ENCODE measurements around the gene AKT2.

AKT2 gene

DNA sequence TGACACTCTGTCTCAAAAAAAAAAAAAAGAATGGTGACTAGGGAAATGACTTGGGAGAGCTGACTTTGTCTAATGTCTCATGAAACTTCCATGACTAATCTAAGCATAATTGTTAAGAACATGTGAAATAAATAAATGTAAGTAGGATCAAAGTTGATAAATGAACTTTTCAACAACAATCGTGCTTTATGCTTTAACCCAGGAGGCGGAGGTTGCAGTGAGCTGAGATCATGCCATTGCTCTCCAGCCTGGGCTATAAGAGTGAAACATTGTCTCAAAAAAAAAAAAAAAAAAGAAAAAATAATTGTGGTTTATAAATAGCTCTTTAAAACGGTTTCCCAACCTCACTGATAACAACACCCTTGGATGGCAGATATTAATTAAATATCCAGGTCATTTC lies 12.9 kb upstream of the AKT2 start:
- no peak for DNase-seq

DNA sequence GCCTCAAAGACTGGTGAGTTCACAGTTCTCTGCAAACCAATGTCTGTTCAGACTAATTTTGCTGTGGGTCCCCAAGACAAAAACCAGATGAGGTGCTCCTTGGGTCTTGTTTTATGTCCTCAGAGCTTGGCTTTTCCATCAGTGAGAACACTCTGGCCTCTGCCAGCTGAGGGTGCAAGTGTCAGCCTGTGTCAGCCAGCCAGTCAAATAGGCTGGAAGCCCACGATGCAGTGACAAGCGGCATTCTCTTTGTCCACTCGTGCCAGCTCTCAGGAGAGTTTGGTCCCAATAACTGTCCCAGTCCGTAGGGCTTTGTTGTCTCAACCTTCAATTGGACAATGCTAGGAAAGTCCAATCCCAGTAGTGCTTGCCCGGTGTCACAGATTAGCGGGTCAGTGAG lies 9.4 kb upstream of the AKT2 start:
- no peak for DNase-seq

DNA sequence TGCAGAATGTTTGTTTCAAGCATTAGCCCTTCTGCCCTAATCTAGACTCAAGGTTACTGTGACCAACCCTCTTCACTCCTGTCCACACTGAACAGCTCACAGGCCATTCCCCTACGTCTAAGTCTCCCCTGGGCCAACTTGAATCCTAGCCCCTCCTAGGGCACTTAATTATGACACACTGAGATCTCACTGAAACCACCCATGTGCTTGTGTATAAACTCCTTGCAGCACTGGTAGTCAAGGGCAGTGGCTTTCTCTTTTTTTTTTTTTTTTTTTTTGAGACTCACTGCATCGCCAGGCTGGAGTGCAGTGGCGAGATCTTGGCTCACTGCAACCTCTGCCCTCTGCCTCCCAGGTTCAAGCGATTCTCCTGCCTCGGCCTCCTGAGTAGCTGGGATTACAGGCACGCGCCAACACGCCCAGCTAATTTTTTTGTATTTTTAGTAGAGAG lies 1.9 kb upstream of the AKT2 start:
- no peak for DNase-seq

DNA sequence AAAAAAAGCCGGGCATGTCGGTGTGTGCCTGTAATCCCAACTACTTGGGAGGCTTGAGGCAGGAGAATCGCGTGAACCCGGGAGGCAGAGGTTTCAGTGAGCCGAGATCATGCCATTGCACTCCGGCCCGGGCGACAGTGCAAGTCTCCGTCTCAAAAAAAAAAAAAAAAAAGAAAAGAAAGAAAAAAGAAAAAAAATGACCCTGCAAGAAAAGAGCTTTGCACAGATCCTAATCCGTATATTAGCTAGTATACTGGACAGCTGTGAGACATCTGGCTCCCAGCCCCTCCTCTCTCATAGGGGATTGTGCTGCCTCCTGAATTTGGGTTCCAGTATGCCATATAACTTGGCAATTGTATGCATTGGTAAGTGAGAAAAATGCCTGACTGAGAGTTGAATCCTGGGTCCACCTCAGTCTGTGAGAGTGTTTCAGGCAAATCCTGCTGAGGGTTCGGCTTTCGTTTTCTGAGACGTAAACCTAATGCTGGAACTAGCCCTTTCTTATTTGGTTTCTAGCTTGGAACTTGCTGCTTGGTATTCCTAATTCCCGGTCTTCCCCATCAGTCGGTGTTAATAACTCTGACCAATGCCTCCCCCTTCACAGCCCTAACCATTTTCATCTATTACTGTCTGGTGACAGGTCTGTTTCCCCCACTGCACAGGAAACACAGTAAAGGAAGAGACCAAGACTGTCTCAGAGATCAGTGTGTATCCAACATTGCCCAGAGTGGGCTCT lies 1.3 kb upstream of the AKT2 start:
- DNase-seq, result no peak

DNA sequence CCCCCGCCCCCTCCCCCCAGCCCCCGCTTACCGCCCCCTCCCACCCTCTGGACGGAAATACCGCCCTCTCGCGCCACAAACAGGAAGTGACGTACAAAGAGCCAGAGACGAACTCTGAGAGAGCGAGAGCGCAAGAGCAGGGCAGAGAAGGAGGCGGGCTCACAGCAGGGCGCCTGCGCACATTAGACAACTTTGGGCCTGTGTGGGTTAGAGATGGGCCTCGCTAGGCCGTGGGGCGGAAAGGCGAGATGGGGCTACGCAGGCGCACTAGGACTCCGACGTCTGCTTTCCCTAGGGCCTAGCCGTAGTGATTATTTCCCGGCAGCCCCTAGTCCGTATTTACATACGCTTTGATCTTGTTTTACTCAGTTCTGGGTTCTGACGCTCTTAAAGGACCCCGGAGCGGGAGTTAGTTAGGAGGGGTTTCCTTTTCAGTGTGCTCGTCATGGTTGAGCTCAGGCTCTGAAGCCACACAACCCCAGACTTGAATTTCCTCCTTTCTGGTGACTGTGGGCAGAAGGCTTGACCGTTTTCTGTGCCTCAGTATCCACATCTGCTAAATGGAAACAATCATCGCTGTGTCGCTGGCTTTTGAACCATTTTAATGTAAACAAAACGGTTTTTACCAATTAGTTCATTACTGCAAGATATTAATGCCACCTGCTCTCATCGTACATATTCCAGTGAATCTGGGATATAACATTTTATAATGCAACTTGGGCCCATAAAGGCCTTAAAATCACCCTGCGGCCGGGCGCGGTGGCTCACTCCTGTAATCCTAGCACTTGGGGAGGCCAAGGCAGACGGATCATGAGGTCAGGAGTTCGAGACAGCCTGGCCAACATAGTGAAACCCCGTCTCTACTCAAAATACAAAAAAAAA lies 449 bp upstream of the AKT2 start:
- DNase-seq, result peak; percentile 99

DNA sequence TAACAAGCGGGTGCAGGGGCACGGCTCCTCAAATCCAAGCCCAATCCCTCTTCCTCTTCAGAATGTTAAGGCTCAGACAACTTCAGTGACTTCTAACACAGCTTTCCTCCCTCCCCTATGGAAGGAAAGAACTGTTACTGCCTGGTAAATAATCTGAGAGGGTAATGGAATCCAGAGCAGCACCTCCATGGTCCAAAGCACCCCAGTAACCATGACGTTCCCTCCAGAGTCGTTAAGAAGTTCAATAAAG lies 969 bp downstream of the AKT2 start:
- no peak for DNase-seq

DNA sequence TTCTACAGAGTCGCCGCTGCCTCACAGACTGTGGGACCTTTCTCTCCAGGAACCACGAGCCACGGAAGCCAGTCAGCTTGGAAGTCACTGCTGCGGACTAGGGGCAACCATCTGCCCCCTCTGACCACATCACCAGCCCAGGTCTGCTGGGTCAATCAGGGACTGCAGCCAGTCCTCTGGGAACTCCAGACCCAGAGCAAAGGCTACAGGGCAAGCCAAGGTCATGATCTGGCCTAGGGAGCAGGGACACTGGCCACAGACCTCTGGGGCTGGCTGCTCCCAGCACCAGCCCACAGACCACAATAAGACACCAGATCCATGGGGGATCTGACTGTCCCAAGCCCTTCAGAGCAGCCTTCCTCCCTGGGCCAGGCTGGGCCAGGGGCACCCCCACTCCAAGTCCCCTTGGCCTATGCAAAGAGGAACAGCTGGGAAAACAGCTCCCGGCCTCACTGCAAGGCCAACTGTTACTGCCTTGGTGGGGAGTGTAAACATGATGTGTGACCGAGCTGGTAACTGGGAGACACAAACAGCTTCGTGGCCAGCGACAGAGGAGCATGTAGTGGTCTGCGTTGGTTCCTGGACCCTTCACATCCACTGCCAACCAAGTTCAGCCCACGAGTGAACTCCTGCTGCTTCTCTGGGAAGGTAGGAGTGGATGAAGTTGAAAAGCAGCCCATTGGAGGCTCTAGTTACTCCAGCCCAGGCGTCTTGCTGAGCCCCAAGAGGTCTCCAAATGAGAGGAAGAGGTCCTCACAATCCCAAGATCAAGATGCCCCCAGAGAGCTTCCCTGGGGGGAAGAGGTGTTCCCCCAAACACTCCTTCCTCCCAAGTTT lies 1.5 kb downstream of the AKT2 start:
- DNase-seq, result no peak

DNA sequence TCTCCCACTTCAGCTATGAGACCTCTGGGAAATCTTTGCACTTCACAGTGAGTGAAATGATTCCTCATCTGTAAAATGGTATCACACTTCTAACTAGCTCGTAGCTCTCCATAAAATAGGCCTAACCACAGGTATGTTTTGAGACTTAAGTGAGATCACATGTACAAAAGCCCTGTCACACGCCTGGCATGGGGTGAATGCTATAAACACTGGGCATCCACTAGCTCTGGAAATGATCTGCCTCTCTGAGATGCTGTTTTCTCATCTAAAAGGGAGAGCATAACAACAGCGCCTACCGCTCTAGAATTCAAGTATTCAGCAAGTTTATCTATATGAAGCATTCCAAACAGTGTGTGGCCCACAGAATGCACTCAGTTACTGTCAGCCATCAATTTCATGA lies 2.2 kb downstream of the AKT2 start:
- no peak for DNase-seq

DNA sequence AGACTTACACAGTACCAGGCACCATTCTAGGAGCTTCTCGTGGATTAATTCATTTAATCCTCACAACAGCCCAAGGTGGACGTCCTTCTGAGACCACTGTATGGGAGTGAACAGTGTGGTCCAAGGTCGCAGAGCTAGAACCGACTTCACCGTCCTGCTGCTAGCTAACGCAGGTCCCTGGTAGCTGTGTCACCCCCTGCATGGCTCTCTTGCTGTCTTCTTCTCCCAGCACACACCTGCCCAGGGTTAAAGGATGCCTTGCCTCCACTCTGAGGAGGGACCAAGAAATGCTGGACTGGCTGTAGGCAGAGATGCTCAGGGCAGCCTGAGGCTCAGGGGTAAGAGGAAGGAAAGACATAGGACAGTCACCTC lies 3.0 kb downstream of the AKT2 start:
- DNase-seq, result no peak

DNA sequence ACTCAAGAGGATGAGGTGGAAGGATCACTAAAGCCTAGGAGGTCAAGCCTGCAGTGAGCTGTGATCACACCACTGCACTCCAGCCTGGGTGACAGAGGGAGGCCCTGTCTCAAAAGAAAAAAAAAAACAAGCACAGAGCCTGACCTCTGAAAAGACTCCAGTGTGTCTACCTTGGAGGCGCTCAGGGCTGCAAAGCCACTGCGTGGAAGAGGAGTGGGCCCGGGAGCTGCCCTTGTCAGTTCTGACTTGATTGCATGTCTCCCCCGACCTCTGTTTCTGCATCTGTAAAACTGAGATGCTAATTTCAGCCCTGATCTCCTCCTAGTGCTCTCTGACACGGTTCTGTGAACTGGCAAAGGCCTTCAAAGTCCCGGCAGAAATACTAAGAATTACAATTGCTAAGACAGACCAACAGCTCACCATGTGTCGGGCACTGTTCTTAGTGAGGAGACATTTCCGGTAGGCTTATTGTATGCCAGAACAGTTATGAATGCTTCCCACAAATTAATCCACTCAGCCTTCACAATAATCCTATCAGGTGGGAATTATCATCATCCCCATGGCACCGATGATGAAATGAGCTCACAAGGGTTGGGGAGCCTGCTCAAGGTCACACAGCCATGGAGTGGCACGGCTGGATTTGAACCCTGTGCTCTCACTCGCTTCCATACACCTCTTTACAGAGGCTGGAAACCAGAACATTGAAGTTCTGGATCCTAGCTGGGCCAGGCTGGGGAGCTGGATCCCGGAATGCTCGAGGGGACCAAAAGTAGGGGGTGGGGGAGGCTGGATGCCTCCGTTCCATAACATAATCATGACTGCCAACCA lies 3.5 kb downstream of the AKT2 start:
- no peak for DNase-seq

DNA sequence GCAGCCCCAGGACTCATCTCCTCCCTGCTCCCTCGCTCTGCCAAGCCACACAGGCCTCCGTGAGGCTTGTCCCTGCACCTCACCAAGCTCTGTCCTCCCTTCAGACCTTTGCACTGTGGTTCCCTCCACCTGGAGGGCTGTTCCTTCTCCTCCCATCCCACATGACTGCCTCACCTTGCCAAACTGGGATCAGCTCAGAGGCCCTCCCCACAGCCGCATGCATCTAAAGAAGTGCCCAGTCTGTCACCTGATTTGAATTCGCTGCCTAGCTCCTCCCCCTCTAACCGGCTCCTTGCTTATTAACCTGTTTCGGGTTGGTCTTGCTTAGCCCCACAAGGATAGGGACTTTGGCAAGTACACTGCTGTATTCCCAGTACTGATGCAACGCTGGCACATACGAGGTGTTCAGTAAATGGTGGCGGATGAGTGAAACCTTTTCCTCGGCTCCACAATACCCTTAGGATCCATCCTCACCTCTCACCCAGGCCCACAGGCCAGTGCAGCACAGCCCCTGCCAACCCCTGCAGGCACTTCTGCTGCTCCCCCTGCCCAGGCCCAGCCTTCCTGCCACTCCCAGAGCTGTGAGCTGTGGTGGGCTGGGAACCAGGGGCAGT lies 4.4 kb downstream of the AKT2 start:
- DNase-seq, result no peak

DNA sequence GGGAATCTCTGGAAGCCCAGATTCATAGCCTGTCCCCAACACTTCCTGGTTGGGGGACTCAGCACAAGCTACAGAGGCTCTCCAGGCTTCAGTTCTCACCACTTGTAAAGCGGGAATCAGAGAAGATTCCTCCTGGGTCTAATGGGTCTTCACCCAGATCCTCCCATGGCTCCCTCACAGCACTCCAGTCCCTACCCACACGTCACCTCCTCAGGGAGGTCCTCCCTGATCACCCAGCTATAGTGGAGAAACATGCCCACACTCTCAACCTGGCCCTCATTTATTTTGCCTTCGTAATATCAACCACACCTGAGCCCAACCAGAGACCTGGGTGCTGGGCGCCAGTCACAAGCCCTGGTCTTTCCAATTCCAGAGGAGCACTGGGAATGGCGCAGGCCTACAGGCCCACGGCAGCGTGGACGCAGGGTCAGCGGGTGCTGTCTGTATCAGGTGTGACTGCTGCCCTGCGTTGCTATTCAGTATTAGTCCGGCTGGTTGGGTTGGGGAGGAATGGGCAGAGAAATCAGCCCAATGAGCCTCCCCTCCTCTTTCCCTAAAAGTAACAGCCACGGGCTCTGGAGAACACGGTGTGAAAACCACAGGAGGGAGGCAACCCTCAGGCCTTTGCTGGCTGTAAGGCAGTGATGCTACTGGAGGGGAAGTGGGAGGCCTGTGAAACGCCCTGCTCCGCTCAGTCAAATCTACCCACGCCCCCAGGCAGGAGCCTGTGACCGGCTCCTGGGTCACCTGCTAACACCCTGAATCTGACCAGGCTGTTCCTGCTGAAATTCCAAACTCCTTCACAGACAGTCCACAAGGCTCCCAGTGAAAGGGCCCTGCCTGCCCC lies 5.2 kb downstream of the AKT2 start:
- no peak for DNase-seq

DNA sequence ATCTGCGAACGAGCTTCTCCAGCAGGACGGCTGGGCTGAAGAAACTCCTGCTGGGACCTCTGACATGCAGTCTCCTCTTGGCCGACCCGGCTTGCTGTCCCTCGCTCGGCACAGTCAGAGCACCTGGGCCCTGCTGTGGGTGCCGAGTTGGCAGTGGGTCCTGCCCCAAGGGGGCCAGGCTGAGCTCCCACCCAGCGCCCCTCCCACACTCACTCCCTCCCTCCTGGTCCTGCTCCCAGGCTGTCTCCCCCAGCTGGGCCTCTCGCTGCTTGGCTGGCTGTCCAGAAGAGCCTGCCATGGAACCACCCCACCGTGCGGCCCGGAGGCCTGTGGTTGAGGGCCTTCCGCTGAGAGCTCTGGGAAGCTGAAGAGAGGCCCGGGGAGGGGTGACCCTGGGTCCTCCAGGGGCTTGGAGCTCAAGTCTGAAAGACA lies 6.0 kb downstream of the AKT2 start:
- DNase-seq, result no peak

DNA sequence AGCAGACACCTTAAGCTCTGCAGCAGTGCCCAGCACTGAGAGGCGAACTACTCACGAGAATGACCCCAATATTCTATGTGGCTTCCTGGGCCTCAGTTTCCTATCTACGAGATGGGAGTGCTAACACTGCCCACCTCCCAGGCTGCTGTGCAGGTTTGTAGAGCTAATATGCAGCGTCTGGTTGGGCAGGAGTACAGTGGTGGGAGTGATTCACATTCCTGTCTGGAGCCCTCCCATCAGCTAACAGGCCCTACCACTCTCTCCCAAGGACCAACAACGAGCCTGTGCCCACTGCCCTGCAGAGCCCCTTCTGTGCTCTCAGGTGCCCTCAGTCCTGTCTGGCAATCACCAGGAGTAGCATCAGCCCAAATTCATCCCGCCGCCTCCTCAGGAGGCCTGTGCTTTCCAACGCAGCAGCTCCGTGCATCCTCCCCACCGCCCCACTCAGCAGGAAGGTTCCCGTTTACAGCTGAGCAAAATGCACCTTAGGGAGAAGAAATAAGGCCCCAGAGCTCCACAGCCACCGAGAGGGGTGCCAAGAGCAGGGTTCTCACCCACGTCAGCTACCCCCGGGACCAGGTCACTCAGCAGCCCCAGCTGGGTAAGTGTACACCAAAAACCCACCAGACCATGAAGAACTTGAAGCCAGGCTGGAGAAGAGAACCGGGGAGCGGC lies 6.6 kb downstream of the AKT2 start:
- DNase-seq, result no peak

DNA sequence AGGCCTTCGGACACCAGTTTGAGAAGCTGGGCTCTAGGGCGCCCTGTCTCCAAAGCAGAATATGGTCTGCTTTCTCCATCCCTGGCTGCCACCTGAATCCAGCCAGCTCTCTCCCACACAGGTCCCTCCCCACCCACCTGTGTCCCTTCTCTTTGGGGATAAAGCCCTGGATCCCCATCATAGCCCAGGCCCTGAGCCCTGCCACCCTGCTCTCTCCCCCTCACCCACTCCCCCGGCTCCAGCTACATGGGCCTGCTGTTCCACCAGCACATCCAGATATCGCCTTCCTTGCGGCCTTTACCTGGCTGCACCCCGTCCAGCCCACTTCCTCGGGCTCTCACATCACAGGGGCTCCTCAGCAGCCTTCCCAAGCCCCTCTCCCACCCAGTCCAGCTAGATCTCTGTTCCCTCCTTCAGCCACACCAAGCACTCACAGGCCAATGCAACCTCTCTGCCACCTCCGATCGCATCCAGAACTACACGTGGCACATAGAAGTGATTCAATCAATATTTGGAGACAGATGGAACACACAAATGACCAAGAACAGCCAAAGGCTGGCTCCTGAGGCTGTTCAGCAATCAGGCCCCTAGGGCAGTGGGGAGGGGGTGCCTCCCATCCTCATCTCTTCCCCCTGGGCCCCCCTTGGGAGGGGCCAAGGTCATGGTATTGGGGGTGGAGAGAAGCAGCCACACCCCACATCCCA lies 7.6 kb downstream of the AKT2 start:
- DNase-seq, result no peak

DNA sequence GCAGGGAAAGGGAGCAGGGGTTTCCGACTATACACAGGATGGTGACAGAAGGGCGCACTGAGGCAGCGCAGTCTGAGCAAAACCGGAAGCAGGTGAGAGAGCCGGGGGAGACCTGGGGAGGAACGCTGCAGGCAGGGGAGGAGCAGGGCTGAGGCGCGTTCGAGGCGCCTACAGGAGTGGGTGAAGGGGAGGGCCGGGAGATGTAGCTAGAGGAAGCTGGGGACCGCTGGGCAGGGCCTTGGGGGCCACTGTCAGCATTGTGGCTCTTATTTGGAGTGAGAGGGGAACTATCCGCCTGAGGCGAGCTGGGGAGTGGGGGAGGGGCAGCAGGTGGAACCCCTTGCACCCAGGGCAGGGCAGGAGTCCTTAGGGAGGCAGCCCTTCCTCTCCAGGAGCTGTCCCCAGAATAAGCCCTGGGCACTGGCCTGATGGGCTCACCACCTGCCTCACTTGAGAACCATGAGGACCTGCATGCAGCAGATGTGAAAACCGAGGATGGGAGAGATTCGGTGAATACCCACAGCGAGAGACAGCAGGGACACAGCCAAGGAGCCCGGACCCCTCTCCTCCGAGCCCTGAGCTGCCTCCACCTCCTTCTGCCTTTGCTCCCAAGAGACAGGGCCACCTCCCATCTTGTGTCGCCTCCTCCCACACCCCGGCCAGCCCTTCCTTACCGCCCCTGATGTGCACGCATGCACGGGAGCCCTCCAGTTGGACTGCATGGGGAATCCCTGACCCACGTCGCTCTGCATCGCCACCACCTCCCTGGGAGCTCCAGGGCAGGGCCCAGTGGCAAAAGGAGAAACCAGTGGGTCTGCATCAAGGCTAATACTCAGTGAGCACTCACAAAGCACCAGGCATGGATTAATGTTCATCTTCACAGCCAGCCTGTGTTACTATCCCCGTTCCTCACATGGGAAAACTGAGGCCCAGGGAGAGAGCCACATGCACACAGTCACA lies 10.3 kb downstream of the AKT2 start:
- DNase-seq, result peak; percentile 21

DNA sequence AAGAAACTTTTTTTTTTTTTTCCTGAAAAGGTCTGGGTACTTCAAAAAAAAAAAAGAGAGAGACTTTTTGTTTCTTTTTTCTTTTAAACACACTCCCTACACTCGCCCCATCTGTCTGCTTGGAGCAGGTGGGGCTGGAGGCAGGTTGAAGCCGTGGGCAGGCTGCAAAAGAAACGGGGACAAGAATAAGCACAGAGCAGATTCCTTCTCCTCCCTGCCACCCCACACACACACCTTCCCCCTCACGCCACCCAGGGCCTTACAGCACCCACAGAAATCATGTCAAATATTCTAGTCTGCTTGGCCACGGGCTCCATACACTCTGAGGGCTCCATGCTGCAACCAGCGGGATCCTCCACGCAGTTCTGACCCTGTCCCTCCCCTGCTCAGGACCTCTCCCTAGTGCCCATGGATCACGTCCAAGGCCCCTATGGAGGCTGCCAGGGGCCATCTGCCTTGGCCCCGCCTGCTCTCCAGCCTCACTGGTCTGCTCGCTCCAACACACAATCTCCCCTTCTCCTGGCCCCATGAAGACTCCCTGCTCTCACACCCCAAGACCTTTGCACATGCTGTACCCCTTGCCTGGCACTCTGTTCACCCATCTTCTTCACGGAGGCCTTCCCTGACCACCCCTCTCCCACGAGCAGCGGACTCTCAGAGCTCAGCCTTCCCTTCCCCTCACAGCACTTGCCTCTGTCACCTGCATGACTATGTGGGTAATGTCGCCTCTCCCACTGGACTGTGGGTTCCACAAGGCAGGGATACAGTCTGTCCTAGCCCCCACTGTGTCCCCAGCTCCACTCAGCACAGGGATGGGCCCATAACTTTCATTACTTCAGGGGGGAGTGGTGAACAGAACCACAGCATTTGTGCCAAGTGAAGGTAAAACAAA lies 11.4 kb downstream of the AKT2 start:
- DNase-seq, result no peak

DNA sequence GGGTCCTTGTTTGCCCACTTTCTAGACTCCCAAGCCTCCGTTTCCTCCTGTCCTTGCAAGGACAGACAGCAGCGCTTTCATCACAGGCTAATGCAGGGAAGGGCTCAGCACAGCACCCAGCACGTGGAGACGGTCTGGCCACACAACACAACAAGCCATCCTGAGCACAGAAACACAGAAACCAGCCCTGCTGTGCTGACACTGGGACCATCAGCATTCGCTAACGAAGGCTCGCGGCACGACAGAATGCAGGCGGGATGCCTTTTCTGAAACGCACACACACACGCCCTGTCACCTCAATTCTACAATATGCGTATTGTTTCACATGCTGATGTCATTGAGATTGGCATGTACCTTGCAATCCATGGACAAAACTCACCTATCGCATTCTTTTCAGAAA lies 12.9 kb downstream of the AKT2 start:
- no peak for DNase-seq

All from activated CD4-positive, alpha-beta T cell treated with anti-CD3 and anti-CD28 coated beads, Interleukin-2, amount 50 U/mL, for 16 hours (primary cell).